GM23248 (cell line): Measurements from ENCODE around the gene DLG2. TPM values are rescaled to one million over a fixed set of nuclear protein-coding genes. Genes with fewer than 3 reads are reported as not detected.

Experiments
- DNase-seq: peaks from one replicate; pipeline ENCODE4 v3.0.0-alpha.2; 2015
- H2AFZ ChIP-seq: fragments of 200-600 bp; sonication (generic); 2 replicates; pipeline ENCODE4 v1.6.1; 2016; ENCODE audit warnings: antibody characterized with exemption
- H3F3A ChIP-seq: fragments of 200-600 bp; sonication (generic); 2 replicates; pipeline ENCODE4 v1.6.1; 2016; ENCODE audit warnings: mild to moderate bottlenecking, antibody characterized with exemption, mixed run types; ENCODE audit not compliant: insufficient read depth
- H3K27ac ChIP-seq: fragments of 200-600 bp; sonication (generic); 2 replicates; pipeline ENCODE4 v1.5.1; 2016; ENCODE audit warnings: mild to moderate bottlenecking
- H3K27me3 ChIP-seq: fragments of 200-600 bp; sonication (generic); replicated peaks from 2 replicates; pipeline ENCODE4 v1.6.1; 2016; ENCODE audit warnings: mild to moderate bottlenecking; ENCODE audit not compliant: insufficient read depth
- H3K36me3 ChIP-seq: fragments of 200-600 bp; sonication (generic); 2 replicates; pipeline ENCODE4 v1.6.1; 2016; ENCODE audit warnings: low read depth, mild to moderate bottlenecking
- H3K4me1 ChIP-seq: fragments of 200-600 bp; sonication (generic); 2 replicates; pipeline ENCODE4 v1.6.1; 2016; ENCODE audit warnings: mild to moderate bottlenecking; ENCODE audit not compliant: insufficient read depth
- H3K4me2 ChIP-seq: fragments of 200-600 bp; sonication (generic); one replicate; pipeline ENCODE4 v1.6.1; 2016; ENCODE audit warnings: mild to moderate bottlenecking; ENCODE audit not compliant: unreplicated experiment
- H3K4me3 ChIP-seq: fragments of 200-600 bp; sonication (generic); 2 replicates; pipeline ENCODE4 v1.5.1; 2016; ENCODE audit warnings: mild to moderate bottlenecking
- H3K79me2 ChIP-seq: fragments of 200-600 bp; sonication (generic); 2 replicates; pipeline ENCODE4 v1.6.1; 2016; ENCODE audit warnings: mild to moderate bottlenecking; ENCODE audit not compliant: insufficient read depth
- H3K9ac ChIP-seq: fragments of 200-600 bp; sonication (generic); 2 replicates; pipeline ENCODE4 v1.6.1; 2016; ENCODE audit warnings: mild to moderate bottlenecking
- H3K9me2 ChIP-seq: fragments of 200-600 bp; sonication (generic); 2 replicates; pipeline ENCODE4 v1.6.1; 2016; ENCODE audit warnings: mixed run types, mild to moderate bottlenecking, moderate library complexity; ENCODE audit not compliant: insufficient read depth
- H3K9me3 ChIP-seq: fragments of 200-600 bp; sonication (generic); one replicate; pipeline ENCODE4 v1.6.1; 2017; ENCODE audit warnings: low read depth
- H4K20me1 ChIP-seq: fragments of 200-600 bp; sonication (generic); 2 replicates; pipeline ENCODE4 v1.6.0; 2016; ENCODE audit not compliant: insufficient read depth
- EZH2 ChIP-seq: fragments of 200-600 bp; sonication (generic); IDR thresholded peaks from 2 replicates; pipeline ENCODE4 v1.6.1; 2018; ENCODE audit warnings: antibody characterized with exemption, mild to moderate bottlenecking; ENCODE audit not compliant: insufficient read depth, poor library complexity, severe bottlenecking
- EZH2phosphoT487 ChIP-seq: fragments of 200-600 bp; sonication (generic); IDR thresholded peaks from 2 replicates; pipeline ENCODE4 v1.6.1; 2018; ENCODE audit warnings: antibody characterized with exemption, moderate library complexity, mild to moderate bottlenecking, low read depth; ENCODE audit not compliant: insufficient read depth
- WGBS, 2 experiments: methylation state at CpG; one replicate each; pipeline ENCODE4 v1.1.6; 2015 to 2017; ENCODE audit warnings: low lambda C conversion rate in 2 of 2, low coverage in 1 of 2; ENCODE audit errors: missing lambda C conversion rate in 2 of 2; 5-methylcytosine and 5-hydroxymethylcytosine counted together
- in situ Hi-C: fragments of 300-500 bp; cut with MboI; formaldehyde crosslinking; loops from 2 replicates; pipeline ENCODE4 v1.15.0; 2020
- polyA plus RNA-seq: library from polyadenylated mRNA; unstranded; fragments of >200 nt; fragmentation: Nextera tagmentation; extraction: Ambion mirVana; gene quantifications from 2 replicates; pipeline ENCODE4 v1.2.1, GENCODE V29; 2016
- total RNA-seq: library from RNA; depleted of rRNA; stranded (reverse); fragments of >200 nt; shearing (Covaris generic); gene quantifications from 2 replicates; pipeline ENCODE4 v1.2.3, GENCODE V29; 2014

The DLG2 gene
- total and polyA plus RNA-seq, 2 experiments from 2014 or later, result 1.1 to 1.7 TPM

GRCh38 chr11:83773950-83774880 is 1852.9 kb downstream of the DLG2 start:
- no peak for TF ChIP-seq EZH2
- TF ChIP-seq EZH2phosphoT487, result no peak

DNA sequence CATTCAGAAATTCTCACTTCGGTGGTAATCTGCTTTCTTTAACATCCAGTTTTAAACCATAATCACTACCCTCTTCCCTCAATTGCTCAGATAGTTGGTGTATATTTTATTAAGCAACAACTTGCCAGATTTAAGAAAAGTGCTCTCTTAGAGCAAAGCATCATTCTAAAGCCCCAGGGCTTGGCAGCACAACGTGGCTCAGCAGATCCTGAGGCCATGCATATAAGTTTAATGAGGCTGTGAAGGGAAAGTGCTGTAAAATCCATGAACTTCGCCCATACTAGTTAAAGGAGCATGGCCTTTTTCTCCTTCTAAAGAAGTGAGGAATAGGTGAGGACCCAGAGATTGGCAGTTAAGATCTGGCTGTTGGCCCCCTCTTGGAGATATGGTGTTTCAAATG is 1858.7 kb downstream of the DLG2 start:
- H4K20me1 ChIP-seq, result no peaks in the 10 kb centered on the region
- H3K9ac ChIP-seq, result no peak overlapping the region
- in situ Hi-C loops, result no loop called here
- H3K4me2 ChIP-seq, result no peak overlapping the region
- no peaks in the 10 kb centered on the region for H3K27me3 ChIP-seq
- H3F3A ChIP-seq, result no peaks in the 10 kb centered on the region
- H2AFZ ChIP-seq, result no peak overlapping the region
- WGBS, 2 experiments, result 43 to 46% methylated on average over 3 of the region's 3 CpGs
- TF ChIP-seq EZH2phosphoT487, result no peak
- no peak for TF ChIP-seq EZH2
- no peaks in the 10 kb centered on the region for H3K79me2 ChIP-seq
- no peaks in the 10 kb centered on the region for H3K36me3 ChIP-seq
- no peak overlapping the region for H3K27ac ChIP-seq
- no peak overlapping the region for H3K4me3 ChIP-seq
- no peaks in the 10 kb centered on the region for H3K4me1 ChIP-seq
- H3K9me3 ChIP-seq, result no peaks in the 10 kb centered on the region
- H3K9me2 ChIP-seq, result no peaks in the 10 kb centered on the region
- no peak for DNase-seq

More at GRCh38 chr11:83773950-83774880, 1852.9 kb downstream of the DLG2 start:
- DNase-seq, result peak; percentile 71
- Histone ChIP-seq H3K9me2 (no peaks in the 10 kb centered on the region), H3K4me2 (no peak overlapping the region), H3K4me3 (no peak overlapping the region), H3K36me3 (no peaks in the 10 kb centered on the region), H3F3A (no peaks in the 10 kb centered on the region), H3K9ac (no peak overlapping the region), H2AFZ (no peak overlapping the region), H3K4me1 (0 out of 2 replicates have a peak, but pooled peaks cover 3% of the 10 kb centered on the region), H3K27me3 (no peaks in the 10 kb centered on the region), H3K9me3 (no peaks in the 10 kb centered on the region), H3K79me2 (no peaks in the 10 kb centered on the region), H4K20me1 (no peaks in the 10 kb centered on the region), H3K27ac (no peak overlapping the region)
- 36 to 45% methylated on average over 7 of the region's 7 CpGs for WGBS, 2 experiments
- in situ Hi-C loops, result no loop called here

GRCh38 chr11:83766932-83767331 is 1860.2 kb downstream of the DLG2 start:
- in situ Hi-C loops, result no loop called here
- peaks cover 2% of the 10 kb centered on the region for H3K27me3 ChIP-seq
- 79 to 81% methylated on average over 4 of the region's 4 CpGs for WGBS, 2 experiments
- no peak overlapping the region for H3K4me2 ChIP-seq
- no peaks in the 10 kb centered on the region for H3K9me3 ChIP-seq
- H3K36me3 ChIP-seq, result no peaks in the 10 kb centered on the region
- no peak for DNase-seq
- H3K4me3 ChIP-seq, result no peak overlapping the region
- no peaks in the 10 kb centered on the region for H3K9me2 ChIP-seq
- H3K79me2 ChIP-seq, result no peaks in the 10 kb centered on the region
- no peak overlapping the region for H3K9ac ChIP-seq
- H3F3A ChIP-seq, result no peaks in the 10 kb centered on the region
- no peaks in the 10 kb centered on the region for H3K4me1 ChIP-seq
- no peak overlapping the region for H2AFZ ChIP-seq
- no peaks in the 10 kb centered on the region for H4K20me1 ChIP-seq
- H3K27ac ChIP-seq, result no peak overlapping the region
- TF ChIP-seq EZH2phosphoT487 (no peak), EZH2 (no peak)

- WGBS, 2 experiments, result 24 to 35% methylated on average over 2 of the region's 2 CpGs
Observed at GRCh38 chr11:83764643-83765042, 1862.5 kb downstream of the DLG2 start.

More at GRCh38 chr11:83764643-83765042, 1862.5 kb downstream of the DLG2 start:
- H3F3A ChIP-seq, result no peaks in the 10 kb centered on the region
- H2AFZ ChIP-seq, result no peak overlapping the region
- no peaks in the 10 kb centered on the region for H4K20me1 ChIP-seq
- TF ChIP-seq EZH2phosphoT487, result no peak
- no peak for TF ChIP-seq EZH2
- no peak overlapping the region for H3K4me2 ChIP-seq
- no peaks in the 10 kb centered on the region for H3K9me2 ChIP-seq
- H3K27me3 ChIP-seq, result peaks cover 5% of the 10 kb centered on the region
- H3K4me1 ChIP-seq, result no peaks in the 10 kb centered on the region
- no peaks in the 10 kb centered on the region for H3K79me2 ChIP-seq
- H3K27ac ChIP-seq, result no peak overlapping the region
- no peaks in the 10 kb centered on the region for H3K9me3 ChIP-seq
- no peaks in the 10 kb centered on the region for H3K36me3 ChIP-seq
- in situ Hi-C loops, result no loop called here
- H3K9ac ChIP-seq, result no peak overlapping the region
- DNase-seq, result no peak
- H3K4me3 ChIP-seq, result no peak overlapping the region
